ENCODE results near the gene CEBPG. TPM values are rescaled to one million over a fixed set of nuclear protein-coding genes. Genes with fewer than 3 reads are reported as not detected.

Gene CEBPG
- 17.5 TPM for total RNA-seq
- long read RNA-seq, full-length matches to known transcripts, result 15 of 16 reads
- long read RNA-seq, partial matches to known transcripts, result 0 of 16 reads
- long read RNA-seq, other reads (novel, unspliced or antisense), result 1 of 16 reads

DNA sequence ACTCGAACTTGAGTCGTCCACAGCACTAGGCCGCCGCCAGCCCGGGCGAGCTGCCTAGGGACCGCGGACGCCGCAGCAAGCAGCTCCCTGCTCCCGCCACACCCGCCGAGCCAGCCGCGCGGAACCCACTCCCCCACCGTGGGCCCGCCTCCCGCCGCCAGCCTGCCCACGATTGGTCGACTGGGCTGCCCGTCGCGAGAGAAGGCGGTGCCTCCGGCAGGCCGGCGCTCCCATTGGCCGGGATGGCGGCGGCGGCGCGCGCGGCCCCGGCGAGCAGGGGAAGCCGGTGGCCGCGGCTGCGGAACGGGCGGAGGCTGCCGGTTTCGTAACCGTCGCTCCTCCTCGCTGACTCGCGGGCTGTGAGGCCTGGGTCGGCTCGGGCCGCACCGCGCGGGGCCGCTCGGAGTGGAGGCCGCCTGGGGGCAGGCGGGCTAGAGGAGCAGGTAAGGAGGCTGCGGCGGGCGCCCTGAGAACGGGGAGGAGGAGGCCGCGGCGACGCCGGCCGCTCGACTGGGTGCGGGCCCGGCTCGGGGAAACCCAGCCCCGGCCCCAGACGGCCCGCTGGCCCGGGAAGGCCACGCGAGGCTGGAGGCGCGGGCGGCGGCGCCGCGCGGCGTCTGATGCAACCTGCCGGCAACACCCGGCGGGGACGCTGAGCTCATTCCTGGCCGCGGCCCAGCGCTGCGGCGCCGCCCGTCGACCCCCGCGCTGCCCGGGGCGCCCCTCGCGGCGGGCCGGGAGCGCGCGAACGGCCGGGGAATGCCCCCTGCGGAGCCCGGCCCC is at the start of gene CEBPG:
Gene CEBPG (plus strand): TSS at position 257 of the 783 bp plus-strand sequence. CDS start 5,531 bp downstream, outside the sequence.
- intact Hi-C loops (cut with DNase I), result loop anchor here (2.0 to 5.0 kb wide), 2 partner anchors 15 to 196 kb away; no protein-coding TSS in a partner anchor

DNA sequence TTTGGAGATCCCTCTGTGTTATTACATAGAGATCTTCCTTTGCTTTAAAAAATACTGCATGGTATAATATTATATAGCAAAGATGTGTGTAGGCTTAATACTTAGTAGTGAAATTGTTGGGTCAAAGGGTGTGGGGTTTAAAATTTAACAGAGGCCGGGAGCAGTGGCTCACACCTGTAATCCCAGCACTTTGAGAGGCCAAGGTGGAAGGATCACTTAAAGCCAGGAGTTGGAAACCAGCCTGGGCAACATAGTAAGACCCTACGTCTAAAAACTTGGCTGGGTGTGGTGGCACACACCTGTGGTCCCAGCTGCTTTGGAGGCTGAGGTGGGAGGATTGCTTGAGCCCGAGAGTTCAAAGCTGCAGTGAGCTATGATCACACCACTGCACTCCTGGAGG is 48.9 kb upstream of the CEBPG start:
- ATAC-seq (no peak), DNase-seq (ENCODE audit: missing footprints) (no peak)
- intact Hi-C loops (cut with DNase I), result no loop called here

More for the DNA sequence above, at the start of gene CEBPG:
- ATAC-seq, result peak; percentile 99
- DNase-seq (ENCODE audit: missing footprints), result peak; percentile 97

DNA sequence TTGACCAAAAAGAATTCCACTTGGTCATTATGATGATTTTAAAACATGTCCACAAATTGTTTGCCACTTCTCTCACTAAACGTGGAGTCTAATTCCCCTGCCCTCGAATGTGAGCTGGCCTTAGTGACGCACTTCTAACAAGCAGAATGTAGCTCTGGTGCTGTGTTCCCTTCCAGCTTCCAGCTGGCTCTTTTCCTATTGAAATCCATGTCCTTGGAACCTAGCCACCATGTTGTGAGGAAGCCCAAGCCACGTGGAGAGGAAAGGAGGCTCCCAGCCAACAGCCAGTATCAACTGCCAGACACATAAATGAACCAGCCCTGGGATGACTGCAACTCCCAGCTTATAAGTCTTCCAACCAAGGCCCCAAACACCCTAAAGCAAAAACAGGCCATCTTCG is 47.6 kb upstream of the CEBPG start:
- intact Hi-C loops (cut with DNase I), result no loop called here
- no peak for DNase-seq (ENCODE audit: missing footprints)
- peak; percentile 75 for ATAC-seq

DNA sequence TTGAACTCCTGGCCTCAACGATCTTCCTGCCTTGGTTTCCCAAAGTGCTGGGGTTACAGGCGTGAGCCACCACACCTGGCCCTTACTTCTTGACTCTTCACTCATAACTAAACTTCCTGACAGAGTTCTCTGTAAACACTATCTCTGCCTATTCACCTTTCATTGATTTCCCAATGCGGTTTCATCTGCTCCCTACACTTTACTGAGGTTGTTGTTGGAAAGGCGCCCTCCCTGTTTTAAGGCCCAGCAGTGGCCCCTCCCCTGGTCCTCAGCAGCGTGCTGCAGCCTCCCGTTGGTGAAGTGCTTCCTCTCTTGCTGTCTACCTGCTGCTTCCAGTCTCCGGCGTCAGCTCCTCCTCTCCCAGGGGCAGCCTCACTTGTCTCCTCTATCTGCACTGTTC is 44.4 kb upstream of the CEBPG start:
- DNase-seq (ENCODE audit: missing footprints) (no peak), ATAC-seq (no peak)
- intact Hi-C loops (cut with DNase I), result no loop called here

DNA sequence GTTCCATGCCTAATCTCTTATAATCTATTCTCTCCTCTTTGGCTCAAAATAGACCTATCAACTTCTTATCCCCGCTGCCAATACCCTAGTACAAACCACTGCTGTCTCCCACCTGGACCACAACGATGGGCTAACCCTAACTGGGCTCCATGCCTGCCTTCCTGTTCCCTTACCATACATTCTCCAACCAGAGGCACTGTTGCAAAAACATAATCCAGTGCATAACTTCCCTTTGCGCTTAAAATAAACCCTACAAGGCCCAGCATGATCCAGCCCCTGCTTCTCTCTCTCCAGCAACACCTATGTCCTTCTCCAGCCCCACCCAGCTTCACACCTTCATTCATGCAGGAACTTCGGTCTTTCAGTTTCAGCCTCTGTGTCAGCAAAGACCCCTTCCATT is 43.8 kb upstream of the CEBPG start:
- intact Hi-C loops (cut with DNase I), result no loop called here
- peak; percentile 24 for ATAC-seq

DNA sequence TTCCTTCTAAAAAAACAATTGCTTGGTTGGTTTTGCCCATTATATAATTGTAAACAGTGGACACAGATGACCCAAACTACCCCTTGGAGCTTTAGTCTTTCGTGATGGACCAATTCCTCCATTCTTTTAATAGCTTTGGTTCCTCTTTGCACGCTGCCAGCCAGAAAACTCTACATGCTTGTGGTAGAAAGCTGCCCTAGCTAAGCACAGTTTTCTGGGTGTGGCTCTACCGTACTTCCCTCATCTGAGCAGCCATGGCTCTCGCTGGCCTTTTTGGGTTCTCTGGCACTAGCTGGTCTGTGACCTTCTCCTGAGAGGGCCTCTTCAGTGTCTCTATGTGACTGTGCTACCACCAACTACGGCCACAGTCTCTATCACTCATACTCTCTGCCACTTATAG is 41.3 kb upstream of the CEBPG start:
- ATAC-seq (peak; percentile 44), DNase-seq (ENCODE audit: missing footprints) (no peak)
- intact Hi-C loops (cut with DNase I), result no loop called here

More for the DNA sequence above, 43.8 kb upstream of the CEBPG start:
- no peak for DNase-seq (ENCODE audit: missing footprints)

DNA sequence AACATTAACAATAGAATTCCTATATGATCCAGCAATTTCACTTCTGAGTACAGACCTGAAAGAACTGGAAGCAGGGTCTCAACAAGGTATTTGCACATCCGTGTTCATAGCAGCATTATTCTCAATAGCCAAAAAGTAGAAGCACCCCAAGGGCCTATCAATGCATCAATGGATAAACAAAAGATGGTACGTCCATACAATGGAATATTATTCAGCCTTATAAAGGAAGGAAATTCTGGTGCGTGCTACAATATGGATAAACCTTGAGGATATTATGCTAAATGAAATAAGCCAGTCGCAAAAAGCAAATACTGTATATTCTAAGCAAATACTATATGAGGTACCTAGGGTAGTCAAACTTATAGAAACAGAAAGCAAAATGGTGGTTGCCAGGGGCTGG is 40.4 kb upstream of the CEBPG start:
- ATAC-seq (no peak), DNase-seq (ENCODE audit: missing footprints) (no peak)
- intact Hi-C loops (cut with DNase I), result no loop called here

DNA sequence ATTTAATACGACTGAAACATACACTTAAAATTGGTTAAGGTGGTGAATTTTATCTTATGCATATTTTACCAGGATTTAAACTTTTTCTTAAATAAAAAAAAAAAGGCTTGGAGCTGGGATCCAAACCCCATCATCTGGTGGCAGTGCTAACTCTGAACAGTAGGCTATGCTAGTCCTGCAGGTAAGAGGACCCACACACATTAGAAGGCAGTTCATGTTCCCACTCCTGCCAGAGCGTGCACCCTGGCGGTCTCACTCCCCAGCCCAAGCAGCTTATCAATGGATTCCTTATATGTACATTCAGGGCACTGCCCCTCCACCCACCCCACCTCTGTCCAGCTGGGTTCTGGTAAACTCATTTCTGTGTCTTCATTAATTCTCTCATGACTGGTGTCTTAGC is 39.9 kb upstream of the CEBPG start:
- DNase-seq (ENCODE audit: missing footprints), result no peak
- intact Hi-C loops (cut with DNase I), result no loop called here
- no peak for ATAC-seq

DNA sequence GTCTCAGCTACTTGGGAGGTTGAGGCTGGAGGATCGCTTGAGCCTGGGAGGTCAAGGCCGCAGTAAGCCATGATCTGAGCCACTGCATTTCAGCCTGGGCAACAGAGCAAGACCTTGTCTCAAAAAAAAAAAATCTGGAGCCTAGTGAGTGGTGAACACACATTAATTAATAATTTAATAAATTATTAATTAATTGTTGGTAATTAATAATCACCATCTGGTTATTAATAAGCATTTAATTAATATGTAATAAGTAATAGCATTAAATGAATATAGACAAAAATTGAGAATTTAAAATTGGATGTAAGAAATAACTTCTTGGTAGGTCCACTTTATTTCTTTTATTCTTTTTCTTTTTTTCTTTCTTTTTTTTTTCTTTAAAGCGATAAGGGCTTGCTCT is 39.2 kb upstream of the CEBPG start:
- DNase-seq (ENCODE audit: missing footprints) (no peak), ATAC-seq (no peak)
- intact Hi-C loops (cut with DNase I), result no loop called here

DNA sequence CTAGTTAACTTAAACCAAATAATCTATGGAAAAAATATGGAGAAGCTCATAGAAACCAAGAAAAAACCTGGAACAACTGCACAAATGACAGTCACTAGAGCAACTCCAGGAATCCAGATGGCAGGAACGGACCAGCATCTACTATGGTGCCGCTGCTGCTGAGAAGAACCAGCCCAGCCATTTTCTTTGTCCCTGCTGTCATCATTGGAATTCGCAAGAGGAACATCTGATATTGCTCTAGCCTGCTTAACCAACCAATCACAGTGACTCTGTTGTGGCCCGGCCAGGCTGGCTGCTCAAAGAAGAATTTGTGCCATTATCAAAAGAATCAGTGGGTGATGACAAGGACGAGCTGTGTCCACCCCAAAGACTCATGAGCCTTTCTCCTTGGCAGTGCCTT is 38.1 kb upstream of the CEBPG start:
- intact Hi-C loops (cut with DNase I), result no loop called here
- no peak for DNase-seq (ENCODE audit: missing footprints)
- ATAC-seq, result no peak

DNA sequence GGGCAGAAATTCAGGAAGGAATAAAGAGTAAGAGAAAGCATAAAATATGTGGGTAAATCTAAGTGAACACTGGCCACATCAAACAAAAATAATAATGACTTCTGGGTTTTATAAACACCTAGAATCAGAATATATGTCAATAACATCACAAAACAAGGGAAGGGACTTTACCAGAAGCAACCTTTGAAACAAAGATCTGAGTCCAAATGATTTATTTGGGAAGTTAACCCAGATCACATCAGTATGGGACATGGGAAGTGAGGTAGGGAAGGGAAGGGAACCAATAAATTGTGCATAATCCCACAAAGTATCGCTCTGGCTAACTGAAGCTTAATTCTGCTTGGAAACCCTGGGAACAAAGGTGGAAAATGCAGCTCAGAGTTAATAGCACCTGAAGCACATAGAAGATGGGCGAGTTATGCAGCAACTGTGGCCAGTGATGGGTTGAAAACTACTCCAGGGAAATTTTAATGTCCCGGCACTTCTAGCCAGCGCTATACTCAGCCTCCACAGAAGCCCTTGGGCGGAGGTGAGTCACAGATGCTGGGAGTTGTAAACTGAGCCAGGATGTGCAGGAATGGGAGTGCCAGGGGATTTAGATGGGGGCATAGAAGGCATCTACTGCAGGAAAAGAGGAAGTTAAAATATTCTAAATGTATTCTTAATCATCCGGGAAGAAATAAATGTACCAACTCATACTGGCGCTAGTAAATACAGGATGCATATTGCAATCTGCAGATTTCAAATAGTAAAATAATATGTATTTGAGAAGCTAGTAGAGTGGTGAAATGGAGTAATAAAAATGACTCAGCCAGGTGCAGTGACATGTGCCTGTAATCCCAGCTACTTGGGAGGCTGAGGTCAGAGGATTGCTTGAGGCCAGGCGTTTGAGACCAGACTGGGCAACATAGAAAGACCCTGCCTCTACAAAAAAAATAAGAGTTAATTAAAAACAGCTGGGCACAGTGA is 34.2 kb upstream of the CEBPG start:
- intact Hi-C loops (cut with DNase I), result no loop called here
- no peak for DNase-seq (ENCODE audit: missing footprints)
- ATAC-seq, result no peak

DNA sequence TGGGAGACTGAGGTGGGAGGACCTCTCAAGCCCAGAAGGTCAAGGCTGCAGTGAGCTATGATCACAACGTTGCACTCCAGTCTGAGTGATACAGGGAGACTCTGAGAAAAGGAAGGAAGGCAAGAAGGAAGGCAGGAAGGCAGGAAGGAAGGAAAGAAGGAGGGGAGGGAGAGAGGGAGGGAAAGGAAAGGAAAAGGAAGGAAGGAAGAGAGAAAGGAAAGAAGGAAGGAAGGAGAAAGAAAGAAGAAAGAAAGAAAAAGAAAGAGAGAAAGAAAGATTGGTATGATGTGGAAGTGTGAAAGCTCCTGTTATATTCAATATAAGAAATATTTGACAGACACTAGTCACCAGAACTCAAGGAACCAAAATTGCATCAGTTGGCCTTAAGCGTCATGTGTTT is 32.5 kb upstream of the CEBPG start:
- no peak for DNase-seq (ENCODE audit: missing footprints)
- intact Hi-C loops (cut with DNase I), result no loop called here
- no peak for ATAC-seq

DNA sequence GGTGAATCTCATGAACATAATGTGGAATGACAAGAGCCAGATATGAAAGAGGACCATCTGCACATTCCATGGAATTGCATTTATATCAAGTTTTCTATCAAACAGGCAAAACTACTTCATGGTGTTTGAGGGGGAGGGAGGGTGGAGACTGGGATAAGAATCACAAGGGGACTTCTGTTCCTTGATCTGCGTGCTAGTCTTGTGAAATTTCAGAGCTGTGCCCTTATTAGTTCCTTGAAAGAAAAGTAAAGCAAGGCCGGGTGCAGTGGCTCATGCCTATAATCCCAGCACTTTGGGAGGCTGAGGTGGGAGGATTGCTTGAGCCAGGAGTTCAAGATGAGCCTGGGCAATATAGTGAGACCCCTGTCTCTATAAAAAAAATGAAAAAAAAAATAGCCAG is 30.2 kb upstream of the CEBPG start:
- ATAC-seq (no peak), DNase-seq (ENCODE audit: missing footprints) (no peak)
- intact Hi-C loops (cut with DNase I), result no loop called here

DNA sequence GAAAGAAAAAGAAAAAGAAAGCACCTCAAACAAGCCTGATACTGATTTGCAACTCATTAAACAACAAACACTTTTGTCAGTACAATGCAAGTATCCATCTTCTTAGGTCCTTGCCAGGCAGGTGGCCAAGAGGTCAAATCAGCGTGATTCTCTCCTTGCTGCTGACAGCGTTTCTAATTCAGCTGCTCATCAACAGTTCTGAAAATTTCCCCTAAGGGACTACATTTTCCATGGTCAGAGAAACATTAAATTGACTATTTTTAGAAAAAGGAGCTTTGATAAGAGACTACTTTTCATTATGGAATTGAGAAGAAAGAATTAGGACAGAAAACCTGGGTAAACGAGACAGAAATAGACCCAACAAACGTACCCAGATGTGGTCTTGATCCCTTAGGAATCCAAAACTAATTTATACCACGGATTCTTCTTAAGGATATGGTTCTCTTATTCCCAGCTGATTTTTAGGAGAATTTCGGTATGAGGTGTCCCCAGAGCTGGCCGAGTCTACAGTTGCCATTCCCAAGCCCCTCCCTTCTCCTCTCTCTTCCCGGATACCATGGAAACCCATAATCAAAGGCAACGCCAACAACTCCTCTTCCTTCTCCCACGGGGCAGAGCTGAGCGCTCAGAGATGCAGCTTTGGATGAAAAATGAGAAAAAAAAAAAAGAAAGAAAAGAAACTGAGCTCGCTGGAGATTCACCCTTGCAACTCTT is 29.5 kb upstream of the CEBPG start:
- intact Hi-C loops (cut with DNase I), result no loop called here
- DNase-seq (ENCODE audit: missing footprints), result no peak
- peak; percentile 52 for ATAC-seq

DNA sequence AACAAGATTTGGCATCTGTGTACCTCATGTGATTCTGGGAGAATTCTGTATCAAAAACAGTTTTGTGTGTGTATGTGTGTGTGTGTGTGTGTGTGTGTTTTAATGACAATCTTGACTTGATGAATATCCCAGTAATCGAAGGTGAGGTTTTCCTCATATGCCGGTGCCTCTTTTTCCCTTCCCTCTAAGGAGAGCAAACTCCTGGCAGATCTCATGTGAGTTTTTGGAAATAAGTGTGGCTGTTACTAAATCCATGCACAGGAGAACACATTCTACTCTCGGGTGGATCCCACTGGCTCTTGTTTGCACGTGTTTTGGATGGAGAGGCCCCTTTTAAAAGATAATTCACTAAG is 29.0 kb upstream of the CEBPG start:
- ATAC-seq (no peak), DNase-seq (ENCODE audit: missing footprints) (no peak)
- intact Hi-C loops (cut with DNase I), result no loop called here

DNA sequence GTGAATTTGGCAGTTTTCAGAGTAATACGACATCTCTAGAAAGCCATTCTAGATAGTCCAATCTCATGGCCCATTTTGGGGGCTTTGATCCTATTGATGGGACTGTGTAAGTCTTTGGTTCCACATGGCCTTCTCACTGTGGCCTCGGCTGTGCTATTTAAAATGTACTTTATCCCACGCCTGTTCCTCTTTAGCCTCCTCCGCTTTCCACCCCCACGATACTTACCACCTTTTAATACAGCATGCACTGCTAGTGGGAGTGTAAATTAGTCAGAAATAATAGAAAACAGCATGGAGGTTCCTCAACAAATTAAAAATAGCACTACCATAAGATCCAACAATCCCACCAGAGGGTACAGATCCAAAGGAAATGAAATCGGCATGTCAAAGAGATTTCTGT is 28.3 kb upstream of the CEBPG start:
- intact Hi-C loops (cut with DNase I), result no loop called here
- no peak for ATAC-seq
- DNase-seq (ENCODE audit: missing footprints), result no peak

DNA sequence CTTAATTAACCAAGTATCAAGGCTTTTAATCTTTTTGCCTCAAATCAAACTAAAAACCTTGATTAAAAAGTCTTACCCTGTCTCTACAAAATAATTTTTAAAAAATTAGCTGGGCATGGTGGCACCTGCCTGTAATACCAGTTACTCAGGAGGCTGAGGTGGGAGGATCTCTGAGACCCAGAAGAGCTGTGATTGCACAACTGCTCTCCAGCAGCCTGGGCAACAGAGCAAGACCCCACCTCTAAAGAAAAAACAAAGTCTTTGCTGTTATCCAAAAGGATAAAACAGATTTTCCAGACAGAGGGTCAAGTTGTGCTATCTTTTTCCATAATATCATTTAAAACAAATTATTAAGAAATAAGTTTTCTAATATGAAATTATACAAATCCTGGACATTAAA is 26.8 kb upstream of the CEBPG start:
- intact Hi-C loops (cut with DNase I), result no loop called here
- DNase-seq (ENCODE audit: missing footprints), result no peak
- no peak for ATAC-seq

DNA sequence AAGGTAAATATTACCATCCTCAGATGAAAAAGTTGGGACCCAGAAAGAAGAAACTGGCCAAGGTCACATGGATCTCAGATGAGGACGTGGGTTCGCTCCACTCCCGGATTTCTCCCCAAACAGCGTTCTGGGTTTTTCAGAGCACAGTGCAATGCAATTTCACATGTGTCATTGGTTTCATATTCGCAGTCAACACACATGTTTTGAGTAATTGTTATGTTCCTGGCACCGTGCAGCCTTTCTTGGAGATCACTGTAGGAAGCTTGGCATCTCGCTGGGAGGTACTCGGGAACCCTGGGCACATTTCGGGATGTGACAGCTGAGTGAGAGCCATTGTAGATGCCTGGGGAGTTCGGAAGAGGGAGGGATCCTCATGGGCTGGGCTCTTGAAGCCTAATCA is 26.2 kb upstream of the CEBPG start:
- DNase-seq (ENCODE audit: missing footprints) (no peak), ATAC-seq (no peak)
- intact Hi-C loops (cut with DNase I), result no loop called here

DNA sequence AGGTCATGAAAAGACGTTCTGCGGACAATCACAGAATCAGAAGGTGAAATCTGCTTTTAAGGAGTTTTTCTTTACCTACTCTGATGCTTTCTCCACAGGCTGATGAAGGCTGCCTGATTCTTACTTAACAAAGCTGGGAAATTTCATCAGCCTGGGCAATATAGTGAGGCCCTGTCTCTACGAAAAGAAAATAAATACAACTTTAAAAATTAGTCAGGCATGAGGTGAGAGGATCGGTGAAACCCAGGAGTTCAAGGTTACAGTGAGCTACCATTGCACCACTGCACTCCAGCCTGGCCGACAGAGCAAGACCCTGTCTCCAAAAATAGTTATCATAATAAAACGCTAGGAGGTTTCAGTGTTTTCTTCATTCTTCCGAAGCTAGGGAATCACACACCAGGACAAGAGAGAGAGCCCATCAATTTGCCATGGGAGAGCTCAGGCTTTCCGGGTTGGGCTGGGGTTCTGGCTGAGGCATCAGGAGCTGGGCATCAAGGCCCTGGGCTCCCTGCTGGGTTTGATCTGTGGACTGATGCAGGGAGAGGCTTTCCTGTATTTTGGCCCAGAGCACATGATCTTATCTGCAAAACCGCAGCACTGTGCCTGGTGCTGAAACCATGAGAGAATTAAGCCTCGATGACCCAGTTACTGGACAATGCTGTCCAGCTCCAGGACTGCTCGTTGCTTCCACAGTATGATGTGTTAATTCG is 25.1 kb upstream of the CEBPG start:
- ATAC-seq (no peak), DNase-seq (ENCODE audit: missing footprints) (no peak)
- intact Hi-C loops (cut with DNase I), result no loop called here

Data from Right ventricle myocardium inferior (tissue), 1 donor.